GM21619 (cell line): ENCODE results near the gene ME2.
"Not testable (repeated sequence)": the region's sequence is repeated elsewhere in the genome, so short reads cannot be mapped to it uniquely, and the experiment has no call there.

Source experiments
- ATAC-seq: cut with Tn5 transposase; IDR thresholded peaks from one replicate; pipeline ENCODE4 v1.9.1; 2021; ENCODE audit not compliant: unreplicated experiment

ME2 gene

DNA sequence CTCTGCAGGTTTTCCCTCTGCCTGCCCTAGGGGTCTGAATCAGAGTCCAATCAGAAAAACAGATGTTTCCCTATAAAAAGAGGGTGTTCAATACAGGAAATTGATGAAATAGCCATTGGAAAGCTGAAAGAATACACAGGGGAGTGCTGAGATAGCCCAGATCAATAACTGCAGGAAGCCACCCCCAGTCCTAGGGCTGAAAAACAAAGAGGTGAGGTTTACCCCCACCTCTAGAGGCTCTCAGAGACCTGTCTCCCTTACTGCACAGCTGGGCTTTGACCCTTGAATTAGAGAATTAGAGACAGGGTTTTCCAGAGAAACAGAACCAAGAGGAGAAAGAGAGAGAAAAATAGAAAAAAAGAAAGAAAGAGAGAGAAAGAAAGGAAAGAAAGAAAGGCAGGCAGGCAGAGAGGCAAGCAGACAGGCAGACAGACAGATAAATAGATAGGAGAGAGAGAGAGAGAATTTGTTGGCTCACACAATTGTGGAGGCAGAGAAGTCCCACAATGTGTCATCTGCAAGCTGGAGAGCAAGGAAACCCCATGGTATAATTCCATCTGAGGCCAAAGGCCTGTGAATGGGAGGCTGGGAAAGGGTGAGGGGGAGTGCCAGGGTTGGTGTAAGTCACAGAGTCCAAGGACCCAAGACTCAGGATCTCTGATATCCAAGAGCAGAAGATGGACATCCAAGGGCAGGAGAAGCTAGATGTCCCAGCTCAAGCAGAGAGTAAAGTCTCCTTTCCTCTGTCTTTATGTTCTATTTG, 18.9 kb upstream of the ME2 start:
- ATAC-seq, result no peak

DNA sequence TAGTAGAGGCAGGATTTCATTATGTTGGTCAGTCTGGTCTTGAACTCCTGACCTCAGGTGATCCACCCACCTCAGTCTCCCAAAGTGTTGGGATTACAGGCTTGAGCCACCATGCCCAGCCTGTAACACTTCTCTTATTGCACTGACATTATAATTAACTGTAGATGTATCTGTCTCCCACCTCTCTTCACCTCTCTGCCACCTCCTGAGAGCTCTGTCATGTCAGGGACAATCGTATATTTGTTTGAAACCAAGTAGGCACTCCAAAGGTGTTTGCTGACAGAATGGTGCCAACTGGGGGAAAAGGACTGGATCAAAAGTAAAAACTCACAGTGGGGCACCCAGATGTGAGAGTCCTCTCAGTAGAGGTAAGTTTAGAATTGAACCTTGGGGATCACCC, 17.3 kb upstream of the ME2 start:
- ATAC-seq, result no peak

GRCh38 chr18:50862401-50862800, 16.5 kb upstream of the ME2 start:
- ATAC-seq, result no peak

DNA sequence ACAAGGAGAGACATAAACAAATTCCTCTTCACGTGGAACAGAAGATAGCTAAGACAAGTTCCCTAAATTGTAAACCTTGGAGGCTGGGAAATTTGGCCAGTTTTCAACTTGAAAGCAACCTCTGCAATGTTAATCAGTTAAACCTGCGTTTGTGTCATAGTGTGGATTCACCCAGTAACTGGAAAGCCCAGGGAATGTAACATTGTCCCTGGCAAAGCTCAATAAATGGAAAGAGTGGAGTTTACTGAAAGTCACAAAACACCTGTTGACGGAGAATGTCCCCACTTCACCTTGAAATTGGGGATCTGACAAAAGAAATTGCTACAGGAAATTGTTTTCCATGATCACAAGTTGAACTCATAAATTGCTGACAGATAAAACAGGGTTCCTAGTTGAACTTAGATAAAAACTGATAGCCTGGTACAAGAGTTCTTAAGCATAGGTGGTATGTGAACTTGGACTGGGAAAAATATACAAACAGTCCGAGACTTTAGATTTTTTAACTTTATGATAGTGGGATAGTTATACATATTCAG, 15.0 kb upstream of the ME2 start:
- ATAC-seq, result no peak

DNA sequence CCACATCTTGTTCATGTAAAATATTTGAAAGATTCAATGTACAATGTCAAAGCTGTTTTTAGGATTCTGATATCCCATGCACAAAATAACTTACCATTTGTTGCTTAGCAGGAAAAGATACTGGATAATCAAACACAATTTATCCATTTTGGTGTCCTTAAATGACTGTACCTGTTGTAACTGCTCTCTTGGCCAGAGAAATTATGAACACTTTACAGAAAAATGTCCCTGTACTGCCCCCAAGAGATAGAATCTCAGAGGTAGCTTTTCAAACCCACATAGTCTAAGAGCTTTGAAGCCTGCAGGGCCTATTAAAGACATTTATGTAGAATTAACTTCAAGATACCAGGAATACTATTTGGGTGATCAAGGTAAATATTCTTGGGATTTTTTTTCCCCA, 12.2 kb upstream of the ME2 start:
- no peak for ATAC-seq

DNA sequence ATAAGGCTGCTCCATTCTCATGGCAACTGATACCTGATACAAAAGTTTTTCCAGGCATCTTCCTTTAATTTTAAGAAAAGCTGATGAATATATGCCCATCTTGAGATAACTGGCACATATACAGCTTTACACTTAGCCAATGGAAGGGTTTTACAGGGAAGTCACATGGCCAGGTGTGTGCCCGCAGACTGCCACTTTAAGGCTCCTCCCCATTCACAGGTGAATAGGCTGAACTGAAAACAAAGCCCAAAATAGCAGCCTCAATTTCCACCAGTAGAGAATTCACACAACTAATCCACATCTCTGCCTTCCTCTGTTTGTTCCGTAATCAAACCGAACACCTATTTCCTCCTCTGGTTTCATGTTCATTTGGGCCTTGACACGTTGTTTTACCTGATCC, 9.8 kb upstream of the ME2 start:
- ATAC-seq, result no peak

DNA sequence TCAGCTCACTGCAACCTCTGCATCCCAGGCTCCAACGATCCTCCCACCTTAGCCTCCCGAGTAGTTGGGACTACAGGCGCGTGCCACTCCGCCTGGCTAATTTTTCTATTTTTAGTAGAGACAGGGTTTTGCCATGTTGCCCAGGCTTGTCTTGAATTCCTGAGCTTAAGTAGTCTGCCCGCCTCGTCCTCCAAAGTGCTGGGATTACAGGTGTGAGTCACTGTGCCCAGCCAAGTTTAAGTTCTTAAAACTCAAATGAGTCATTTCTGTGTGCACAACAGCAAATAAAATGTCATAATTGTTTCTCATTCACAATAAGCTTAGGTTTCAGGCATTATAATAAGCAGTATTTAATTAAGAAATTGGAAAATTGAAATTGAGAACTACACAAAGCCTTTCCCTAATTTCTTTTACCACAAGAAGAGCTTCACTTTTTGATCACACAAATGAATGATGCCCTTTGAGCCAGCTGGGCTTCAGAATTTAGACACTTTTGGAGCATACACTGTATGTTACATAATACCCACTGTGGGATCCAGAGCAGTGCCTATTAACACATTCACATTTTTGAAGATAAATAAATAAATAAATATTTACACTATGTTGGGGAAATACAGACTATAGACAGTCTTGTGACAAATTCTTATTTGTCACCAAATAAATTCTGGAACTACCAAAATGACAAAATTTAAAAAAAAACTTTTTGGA, 8.6 kb upstream of the ME2 start:
- no peak for ATAC-seq

DNA sequence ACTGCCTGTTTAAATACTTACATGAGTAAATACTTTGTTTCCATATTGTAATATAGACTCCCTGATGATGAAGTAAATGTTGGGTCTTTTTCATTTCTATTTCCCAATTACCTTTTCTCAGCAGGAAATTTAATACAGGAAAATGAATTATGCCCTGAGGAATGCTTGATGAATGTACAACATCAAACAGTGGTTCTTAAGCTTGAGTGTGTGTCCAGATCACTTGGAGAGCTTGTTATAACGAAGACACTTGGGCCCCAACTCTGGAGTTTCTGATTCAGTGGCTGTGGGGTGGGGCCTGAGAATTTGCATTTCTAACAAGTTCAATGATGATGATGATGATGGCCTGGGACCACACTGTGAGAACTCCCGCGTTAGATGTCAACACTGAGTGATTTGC, 7.1 kb upstream of the ME2 start:
- ATAC-seq, result no peak

- ATAC-seq, result no peak
These were observed 2.9 kb upstream of the ME2 start for GRCh38 chr18:50875966-50876536.

DNA sequence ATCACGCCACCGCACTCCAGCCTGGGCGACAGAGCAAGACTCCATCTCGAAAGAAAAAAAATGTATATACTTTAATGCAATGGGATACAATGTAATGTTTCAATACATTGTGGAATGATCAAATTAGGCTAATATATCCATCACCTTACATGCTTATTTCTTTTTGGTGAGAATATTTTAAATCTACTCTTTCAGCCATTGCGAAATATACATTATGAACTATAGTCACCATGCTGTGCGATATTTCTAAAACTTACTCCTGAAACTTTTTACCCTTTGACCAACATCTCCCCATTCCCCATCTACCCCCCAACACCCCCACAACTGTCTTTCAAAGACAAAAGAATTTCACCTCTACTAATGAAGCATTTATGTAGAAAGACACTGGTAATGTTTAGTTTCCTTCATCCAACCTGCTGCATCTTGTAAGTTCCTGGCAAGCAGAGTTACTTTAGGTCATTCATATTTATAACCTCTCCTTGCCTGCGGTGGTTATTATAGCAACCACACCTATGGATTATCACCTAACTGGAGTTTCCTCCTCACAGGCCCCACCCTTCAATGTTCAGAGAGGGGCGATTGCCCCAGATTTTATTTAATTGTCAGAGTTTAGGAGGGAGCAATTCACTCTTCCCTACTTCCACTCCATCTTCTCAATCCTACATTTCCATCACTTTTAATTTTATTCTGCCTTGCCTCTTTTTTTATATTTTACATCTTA, 1.2 kb upstream of the ME2 start:
- no peak for ATAC-seq

DNA sequence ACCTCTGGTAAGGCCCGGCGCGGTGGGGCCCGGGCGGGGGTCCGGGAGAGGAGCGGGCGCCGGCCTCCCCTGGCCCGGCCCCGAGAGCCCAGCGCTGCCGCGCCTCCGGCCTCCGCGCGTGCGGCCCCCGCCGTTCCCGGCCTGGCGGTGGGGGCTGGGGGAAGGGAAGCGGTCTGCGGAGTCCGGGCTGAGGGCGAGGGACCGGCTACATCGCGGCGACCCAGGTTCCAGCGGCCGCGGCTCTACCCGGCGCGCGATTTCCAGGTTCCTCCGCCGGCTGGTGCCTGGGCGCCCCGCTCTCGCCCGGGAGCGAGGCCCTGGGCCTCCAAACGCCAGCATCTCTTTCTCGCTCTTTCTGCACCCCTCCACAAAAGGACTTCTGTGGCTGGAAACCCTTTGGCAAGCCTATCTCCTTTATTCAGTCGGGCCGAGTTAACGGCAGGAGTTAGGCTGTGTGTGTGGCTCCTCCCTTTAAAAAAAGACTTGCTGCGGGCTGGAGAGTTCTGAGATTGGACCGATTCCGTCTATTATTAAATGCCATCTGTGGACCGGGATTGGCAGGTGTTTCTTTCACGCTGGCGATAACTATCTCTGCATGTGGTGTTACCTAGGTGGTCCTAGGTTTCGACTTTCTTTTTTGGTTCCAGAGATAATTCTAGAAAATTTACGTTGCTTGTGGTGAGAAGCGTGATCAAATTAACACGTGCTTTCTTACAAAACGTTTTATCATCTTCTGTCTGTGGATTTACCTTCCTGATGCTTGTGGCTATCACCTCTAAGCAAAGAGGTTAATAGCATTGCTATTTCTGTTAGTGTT, 592 bp downstream of the ME2 start:
- peak; percentile 21 for ATAC-seq

GRCh38 chr18:50880119-50880465, 1.2 kb downstream of the ME2 start:
- ATAC-seq, result no peak

- not testable (repeated sequence) for ATAC-seq
These were observed 2.0 kb downstream of the ME2 start for GRCh38 chr18:50880944-50881343.

DNA sequence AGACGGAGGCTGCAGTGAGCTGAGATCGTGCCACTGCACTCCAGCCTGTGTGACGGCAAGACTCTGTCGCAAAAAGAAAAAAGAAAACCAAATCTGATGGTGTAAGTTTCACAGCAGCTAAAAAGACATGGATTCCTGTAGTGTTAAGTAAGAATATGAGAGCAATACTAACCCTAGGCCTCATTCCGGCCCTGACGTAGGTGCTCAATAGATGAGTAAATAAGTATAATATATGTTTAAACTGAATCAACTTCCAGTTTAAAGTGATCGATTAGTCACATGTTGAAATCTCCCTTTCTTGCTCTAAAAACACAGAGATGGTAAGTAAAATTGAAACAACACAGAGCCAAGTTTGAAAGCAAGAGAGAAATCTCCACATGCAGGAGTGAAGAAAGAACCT, 8.0 kb downstream of the ME2 start:
- ATAC-seq, result no peak

GRCh38 chr18:50895350-50896045, 16.6 kb downstream of the ME2 start:
- ATAC-seq, result no peak

- ATAC-seq, result no peak
These were observed 17.2 kb downstream of the ME2 start for GRCh38 chr18:50896093-50896492.

DNA sequence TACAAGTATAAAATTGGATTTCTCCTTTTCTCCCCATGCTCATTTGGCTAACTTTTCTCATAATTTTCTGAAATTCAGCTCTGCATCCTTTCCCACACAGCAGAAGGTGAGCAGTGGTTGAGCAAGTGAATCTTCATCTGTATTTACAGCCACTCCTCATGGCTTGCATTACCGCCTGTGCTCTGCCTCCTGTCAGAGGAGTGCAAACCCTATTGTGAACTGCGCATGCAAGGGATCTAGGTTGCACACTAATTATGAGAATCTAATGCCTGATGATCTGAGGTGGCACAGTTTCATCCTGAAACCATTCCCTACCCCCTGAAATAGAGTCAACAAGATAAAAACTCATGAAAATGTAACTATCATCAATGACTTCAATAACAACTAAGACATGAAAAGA, 20.0 kb downstream of the ME2 start:
- no peak for ATAC-seq

GRCh38 chr18:50902797-50903196, 23.9 kb downstream of the ME2 start:
- no peak for ATAC-seq

- ATAC-seq, result no peak
These were observed 27.9 kb downstream of the ME2 start for GRCh38 chr18:50906843-50907242.

- no peak for ATAC-seq
These were observed 30.3 kb downstream of the ME2 start for GRCh38 chr18:50909261-50909660.
